ENCODE results near the gene CHM.
A peak's percentile ranks its signal among the peaks of the same experiment; 100 is the strongest.

CHM gene, protein sequence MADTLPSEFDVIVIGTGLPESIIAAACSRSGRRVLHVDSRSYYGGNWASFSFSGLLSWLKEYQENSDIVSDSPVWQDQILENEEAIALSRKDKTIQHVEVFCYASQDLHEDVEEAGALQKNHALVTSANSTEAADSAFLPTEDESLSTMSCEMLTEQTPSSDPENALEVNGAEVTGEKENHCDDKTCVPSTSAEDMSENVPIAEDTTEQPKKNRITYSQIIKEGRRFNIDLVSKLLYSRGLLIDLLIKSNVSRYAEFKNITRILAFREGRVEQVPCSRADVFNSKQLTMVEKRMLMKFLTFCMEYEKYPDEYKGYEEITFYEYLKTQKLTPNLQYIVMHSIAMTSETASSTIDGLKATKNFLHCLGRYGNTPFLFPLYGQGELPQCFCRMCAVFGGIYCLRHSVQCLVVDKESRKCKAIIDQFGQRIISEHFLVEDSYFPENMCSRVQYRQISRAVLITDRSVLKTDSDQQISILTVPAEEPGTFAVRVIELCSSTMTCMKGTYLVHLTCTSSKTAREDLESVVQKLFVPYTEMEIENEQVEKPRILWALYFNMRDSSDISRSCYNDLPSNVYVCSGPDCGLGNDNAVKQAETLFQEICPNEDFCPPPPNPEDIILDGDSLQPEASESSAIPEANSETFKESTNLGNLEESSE

GRCh38 chrX:86047174-86047935 is at the start of gene CHM:
Gene CHM, minus strand, starts transcription at chrX:86047558. Its CDS starts 26 bp downstream, at chrX:86047532.
- CTCF ChIA-PET = no interaction called here
- DNase-seq (ENCODE audit: low spot score) = peak; percentile 66

DNA sequence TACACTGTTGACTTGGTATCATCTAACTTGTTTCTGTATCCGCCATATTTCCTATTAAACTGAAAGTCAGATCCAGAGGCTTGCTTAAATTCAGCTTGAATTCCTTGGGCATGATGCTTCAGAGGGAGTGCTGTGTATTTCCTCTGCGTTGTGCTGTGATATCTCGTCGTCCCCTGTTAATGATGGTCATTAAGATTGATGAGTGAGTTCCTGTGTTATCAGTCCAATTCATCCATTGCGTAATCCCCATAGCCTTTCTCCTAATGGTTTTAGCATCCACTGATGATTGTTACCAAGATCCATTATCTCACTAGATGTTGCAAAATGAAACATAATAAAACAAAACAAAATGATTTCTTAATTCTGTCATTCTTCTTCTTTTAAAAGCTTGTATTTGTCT is 31.3 kb upstream of the CHM start:
- DNase-seq (ENCODE audit: low spot score) = no peak
- H3K27ac ChIP-seq = no peak overlapping the region
- no peak for TF ChIP-seq CTCF (conservative IDR thresholded peaks at IDR 0.05; ENCODE audit: low read depth)
- ChIA-PET CTCF (no interaction called here), POLR2A (ENCODE audit: low non-redundant PET) (no interaction called here)

More at GRCh38 chrX:86047174-86047935, at the start of gene CHM:
- H3K27ac ChIP-seq = peak within 1 kb of the TSS; percentile 82
- no peak for TF ChIP-seq CTCF (conservative IDR thresholded peaks at IDR 0.05; ENCODE audit: low read depth)
- POLR2A ChIA-PET (ENCODE audit: low non-redundant PET) = no interaction called here

DNA sequence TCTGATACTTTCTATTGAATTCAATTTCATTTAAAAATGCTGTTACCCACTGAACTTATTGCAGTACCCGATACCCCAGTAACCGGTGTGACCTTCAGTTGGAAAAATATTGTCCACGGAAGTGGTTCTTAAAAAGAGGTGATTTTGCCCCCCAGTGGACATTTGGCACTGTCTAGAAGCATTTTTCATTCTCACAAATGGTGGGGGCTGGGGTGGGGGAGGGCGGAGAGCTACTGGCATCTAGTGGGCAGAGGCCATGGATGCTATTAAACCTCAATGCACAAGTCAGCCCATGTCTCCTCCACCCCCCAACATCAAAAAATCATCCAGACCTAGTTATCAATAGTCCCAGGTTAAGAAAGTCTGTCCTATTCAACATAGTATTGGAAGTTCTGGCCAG is 19.6 kb upstream of the CHM start:
- TF ChIP-seq CTCF (conservative IDR thresholded peaks at IDR 0.05; ENCODE audit: low read depth) = no peak
- DNase-seq (ENCODE audit: low spot score) = no peak
- ChIA-PET POLR2A (ENCODE audit: low non-redundant PET) (no interaction called here), CTCF (interaction anchor here (0.7 kb wide), 1 partner anchor 167 kb away, joined by 5 read pairs; no protein-coding TSS in a partner anchor)
- no peak overlapping the region for H3K27ac ChIP-seq

DNA sequence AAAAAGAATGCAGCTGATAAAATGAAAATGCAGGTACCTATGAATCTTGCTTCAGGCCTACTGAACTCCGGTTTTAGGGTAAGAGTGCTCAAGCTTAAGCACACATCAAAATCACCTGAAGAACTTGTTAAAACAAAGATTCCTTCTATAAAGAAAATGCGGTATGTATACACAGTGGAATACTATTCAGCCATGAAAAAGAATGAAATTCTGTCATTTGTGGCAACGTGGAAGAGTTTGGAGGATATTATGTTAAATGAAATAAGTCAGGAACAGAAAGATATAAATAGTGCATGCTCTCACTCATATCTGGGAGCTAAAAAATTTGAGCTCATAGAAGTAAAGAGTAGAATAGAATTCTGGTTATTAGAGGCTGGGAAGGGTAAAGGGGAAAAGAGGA is 14.0 kb upstream of the CHM start:
- H3K27ac ChIP-seq = no peak overlapping the region
- DNase-seq (ENCODE audit: low spot score) = no peak
- ChIA-PET CTCF (no interaction called here), POLR2A (ENCODE audit: low non-redundant PET) (no interaction called here)
- no peak for TF ChIP-seq CTCF (conservative IDR thresholded peaks at IDR 0.05; ENCODE audit: low read depth)

DNA sequence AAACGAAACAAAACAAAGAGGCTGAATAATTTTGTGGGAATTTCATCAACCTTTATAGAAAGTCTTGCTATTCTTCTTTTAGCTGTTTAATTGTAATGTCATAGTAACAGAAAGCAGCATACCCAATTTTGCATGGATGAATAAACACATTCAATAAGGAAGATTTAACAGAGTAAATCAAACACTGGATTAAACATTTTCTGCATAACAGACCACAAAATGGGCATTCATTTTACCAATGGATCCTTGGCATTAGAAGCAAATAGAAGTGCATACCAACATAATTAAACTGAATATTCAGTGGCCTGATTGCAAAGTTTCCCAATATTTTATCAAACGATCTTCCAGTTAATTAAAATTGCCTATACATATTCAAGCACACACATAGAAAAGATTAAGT is 4.4 kb upstream of the CHM start:
- CTCF ChIA-PET = no interaction called here
- H3K27ac ChIP-seq = no peak overlapping the region
- TF ChIP-seq CTCF (conservative IDR thresholded peaks at IDR 0.05; ENCODE audit: low read depth) = no peak
- DNase-seq (ENCODE audit: low spot score) = no peak
- POLR2A ChIA-PET (ENCODE audit: low non-redundant PET) = no interaction called here

DNA sequence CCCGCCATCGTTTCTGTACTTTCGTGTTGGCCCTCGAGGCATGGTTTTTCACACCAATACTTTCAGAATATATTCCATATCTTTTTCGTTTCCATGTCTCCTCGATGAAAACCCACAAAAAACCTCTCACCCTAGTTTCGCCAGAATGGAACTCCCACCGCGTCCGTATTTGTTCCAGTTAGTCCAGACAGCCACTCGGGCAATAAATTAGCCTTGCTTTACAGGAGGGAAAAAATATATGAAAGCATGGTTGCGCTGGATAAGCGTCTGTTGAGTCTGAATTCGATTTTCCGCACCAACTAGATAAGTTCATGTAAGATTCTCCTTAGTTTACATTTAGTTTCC is 550 bp upstream of the CHM start:
- ChIA-PET POLR2A (ENCODE audit: low non-redundant PET) (no interaction called here), CTCF (no interaction called here)
- no peak for DNase-seq (ENCODE audit: low spot score)
- TF ChIP-seq CTCF (conservative IDR thresholded peaks at IDR 0.05; ENCODE audit: low read depth) = no peak
- no peak overlapping the region for H3K27ac ChIP-seq

Data from RWPE1 (cell line).